Activated CD8-positive, alpha-beta memory T cell treated with anti-CD3 and anti-CD28 coated beads, Interleukin-2, amount 10 ng/mL, durations not matched to agents 7 days and 5 days (primary cell): ENCODE results near the gene OLFML2A. TPM values are rescaled to one million over a fixed set of nuclear protein-coding genes. Genes with fewer than 3 reads are reported as not detected.

Experiments
- ATAC-seq: fragments of 150-1000 bp; cut with Tn5 transposase; one replicate; pipeline ENCODE4 v1.10.0; 2021; ENCODE audit warnings: moderate library complexity
- CTCF ChIA-PET: fragments of 350-600 bp; sonication (Branson Sonifier 250); formaldehyde crosslinking; loops from one replicate; lab custom pipeline; 2021; ENCODE audit warnings: antibody characterized with exemption; lab: Charles Lee
- DNase-seq: peaks from one replicate; pipeline ENCODE4 v3.0.0-alpha.2; 2020
- H3K27ac Mint-ChIP-seq: one replicate; pipeline ENCODE4 v1.8.0; 2021; ENCODE audit warnings: mild to moderate bottlenecking, mixed read lengths
- H3K27me3 Mint-ChIP-seq: one replicate; pipeline ENCODE4 v1.8.0; 2021; ENCODE audit warnings: mixed read lengths
- H3K36me3 Mint-ChIP-seq: one replicate; pipeline ENCODE4 v1.8.0; 2021; ENCODE audit warnings: mild to moderate bottlenecking, mixed read lengths
- H3K4me1 Mint-ChIP-seq: one replicate; pipeline ENCODE4 v1.8.0; 2021; ENCODE audit warnings: mixed read lengths
- H3K4me3 Mint-ChIP-seq: one replicate; pipeline ENCODE4 v1.8.0; 2021; ENCODE audit warnings: mild to moderate bottlenecking, moderate library complexity, mixed read lengths
- H3K9me3 Mint-ChIP-seq: one replicate; pipeline ENCODE4 v1.8.0; 2022; ENCODE audit warnings: low read depth, mixed read lengths
- total RNA-seq, 2 experiments: library from RNA; stranded (reverse); gene quantifications; one replicate each; pipeline ENCODE4 v1.2.3, GENCODE V29; 2021

Gene OLFML2A
- total RNA-seq, 2 experiments from 2014 or later: not detected

DNA sequence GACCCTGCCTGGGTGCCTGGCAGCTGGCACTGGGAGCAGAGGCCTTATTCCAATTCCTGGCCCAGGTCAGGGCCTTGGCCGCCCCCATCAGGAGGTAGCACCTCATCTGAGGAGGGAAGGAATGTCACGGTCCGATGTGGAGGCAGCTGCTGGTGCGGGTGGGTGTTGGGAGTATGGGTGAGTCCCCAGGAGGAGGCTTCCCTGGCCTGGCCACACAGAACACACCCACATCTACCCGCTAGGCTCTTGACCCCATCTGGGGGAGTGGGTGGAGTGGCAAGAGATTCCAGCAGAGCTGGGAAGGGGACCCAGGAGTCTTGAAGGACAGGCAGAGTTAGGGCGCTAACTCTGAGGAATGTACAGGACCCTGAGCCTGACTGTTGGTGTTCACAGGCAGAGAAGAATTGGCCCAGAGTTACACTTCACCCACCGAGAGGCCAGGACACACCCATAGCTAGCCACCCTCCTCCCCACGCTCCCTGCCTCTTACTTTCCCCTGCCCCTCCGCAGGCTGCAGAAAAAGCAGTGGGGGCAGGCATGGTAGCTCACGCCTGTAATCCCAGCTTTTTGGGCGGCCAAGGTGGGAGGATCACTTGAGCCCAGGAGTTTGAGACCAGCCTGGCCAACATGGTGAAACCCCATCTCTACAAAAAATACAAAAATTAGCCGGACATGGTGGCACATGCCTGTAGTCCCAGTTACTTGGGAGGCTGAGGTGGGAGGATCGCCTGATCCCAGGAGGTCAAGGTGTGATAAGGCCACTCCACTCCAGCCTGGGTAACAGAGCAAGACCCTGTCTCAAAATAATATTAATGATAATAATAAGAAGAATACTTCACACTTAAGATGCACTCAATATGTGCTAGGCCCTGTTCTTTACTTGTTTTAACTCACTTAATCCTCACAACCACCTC lies 6.0 kb downstream of the OLFML2A start:
- ATAC-seq (no peak), DNase-seq (peak; percentile 38)
- Mint-ChIP-seq H3K9me3 (no peaks in the 10 kb centered on the region), H3K36me3 (no peaks in the 10 kb centered on the region), H3K4me1 (no peaks in the 10 kb centered on the region), H3K27ac (no peak overlapping the region), H3K4me3 (no peak overlapping the region), H3K27me3 (peaks cover 5% of the 10 kb centered on the region)
- CTCF ChIA-PET: interaction anchor here (2.5 kb wide), 1 partner anchor 70 kb away, joined by 11 read pairs; the partner anchor contains the start of gene WDR38

DNA sequence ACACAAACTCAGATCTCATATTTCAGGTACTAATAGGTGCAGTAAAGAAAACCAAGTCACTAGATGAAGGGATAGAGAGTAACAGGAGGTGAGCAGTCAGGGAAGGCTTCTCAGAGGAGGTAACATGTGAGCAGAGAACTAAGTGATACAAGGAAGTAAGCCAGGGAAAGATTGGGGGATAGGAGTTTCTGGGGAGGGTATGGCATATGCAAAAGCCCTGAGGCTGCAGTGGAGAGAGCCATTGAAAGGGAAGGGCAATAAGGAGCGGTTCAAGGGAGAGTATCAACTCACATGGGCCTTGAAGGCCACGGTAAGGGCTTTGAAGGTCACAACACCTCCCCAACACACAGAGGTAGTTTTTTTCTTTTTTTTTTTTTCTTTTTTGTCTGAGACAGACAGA lies 6.9 kb downstream of the OLFML2A start:
- H3K27me3 Mint-ChIP-seq: peaks cover 1% of the 10 kb centered on the region
- H3K4me1 Mint-ChIP-seq: no peaks in the 10 kb centered on the region
- H3K4me3 Mint-ChIP-seq: no peak overlapping the region
- no peak overlapping the region for H3K27ac Mint-ChIP-seq
- no peaks in the 10 kb centered on the region for H3K36me3 Mint-ChIP-seq
- DNase-seq (peak; percentile 37), ATAC-seq (no peak)
- no peaks in the 10 kb centered on the region for H3K9me3 Mint-ChIP-seq
- CTCF ChIA-PET: interaction anchor here (2.5 kb wide), 1 partner anchor 69 kb away, joined by 11 read pairs; the partner anchor contains the start of gene WDR38

DNA sequence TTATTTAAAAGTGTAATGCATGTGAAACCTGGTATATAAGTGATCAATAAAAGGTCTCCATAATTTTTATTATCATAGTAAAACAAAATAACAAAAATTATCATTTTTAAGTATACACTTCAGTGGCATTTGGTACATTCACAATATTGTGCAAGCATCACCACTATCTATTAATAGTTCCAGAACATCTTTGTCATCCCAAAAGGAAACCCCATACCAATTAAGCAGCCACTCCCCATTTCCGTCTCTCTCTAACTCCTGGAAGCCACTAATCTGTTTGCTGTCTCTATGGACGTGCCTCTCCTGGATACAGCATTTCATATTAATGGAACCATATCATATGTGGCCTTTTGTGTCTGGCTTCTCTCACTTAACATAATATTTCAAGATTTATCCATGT lies 7.6 kb downstream of the OLFML2A start:
- H3K9me3 Mint-ChIP-seq: no peaks in the 10 kb centered on the region
- ATAC-seq: no peak
- H3K27ac Mint-ChIP-seq: no peak overlapping the region
- no peaks in the 10 kb centered on the region for H3K36me3 Mint-ChIP-seq
- peaks cover 2% of the 10 kb centered on the region for H3K27me3 Mint-ChIP-seq
- CTCF ChIA-PET: no interaction called here
- no peaks in the 10 kb centered on the region for H3K4me1 Mint-ChIP-seq
- H3K4me3 Mint-ChIP-seq: no peak overlapping the region
- DNase-seq: peak; percentile 3

DNA sequence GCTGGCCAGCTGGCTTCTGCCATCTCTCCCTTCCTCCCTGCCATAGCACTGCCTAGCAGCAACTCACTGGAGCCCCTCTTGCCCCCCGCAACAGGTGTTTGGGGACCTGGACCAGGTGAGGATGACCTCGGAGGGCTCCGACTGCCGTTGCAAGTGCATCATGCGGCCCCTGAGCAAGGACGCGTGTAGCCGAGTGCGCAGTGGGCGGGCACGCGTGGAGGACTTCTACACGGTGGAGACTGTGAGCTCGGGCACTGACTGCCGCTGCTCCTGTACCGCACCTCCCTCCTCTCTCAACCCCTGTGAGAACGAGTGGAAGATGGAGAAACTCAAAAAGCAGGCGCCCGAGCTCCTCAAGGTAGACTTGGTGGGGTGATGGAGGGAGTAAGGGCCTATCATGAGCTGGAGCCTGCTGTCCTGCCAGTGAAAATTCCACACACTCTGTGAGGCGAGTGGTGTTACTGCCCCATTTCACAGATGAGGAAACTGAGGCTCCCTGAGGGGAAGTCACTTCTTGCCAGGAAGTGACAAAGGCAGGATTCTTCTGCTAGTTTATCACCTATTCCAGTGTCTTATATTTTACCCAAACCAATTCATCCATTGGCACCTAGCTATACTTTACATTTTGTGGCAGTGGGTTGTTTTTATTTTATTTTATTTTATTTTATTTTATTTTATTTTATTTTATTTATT lies 10.1 kb downstream of the OLFML2A start:
- H3K4me1 Mint-ChIP-seq: no peaks in the 10 kb centered on the region
- no peak overlapping the region for H3K4me3 Mint-ChIP-seq
- H3K27me3 Mint-ChIP-seq: peaks cover 8% of the 10 kb centered on the region
- no peaks in the 10 kb centered on the region for H3K9me3 Mint-ChIP-seq
- no peaks in the 10 kb centered on the region for H3K36me3 Mint-ChIP-seq
- ATAC-seq: no peak
- CTCF ChIA-PET: no interaction called here
- no peak overlapping the region for H3K27ac Mint-ChIP-seq
- DNase-seq: peak; percentile 38

DNA sequence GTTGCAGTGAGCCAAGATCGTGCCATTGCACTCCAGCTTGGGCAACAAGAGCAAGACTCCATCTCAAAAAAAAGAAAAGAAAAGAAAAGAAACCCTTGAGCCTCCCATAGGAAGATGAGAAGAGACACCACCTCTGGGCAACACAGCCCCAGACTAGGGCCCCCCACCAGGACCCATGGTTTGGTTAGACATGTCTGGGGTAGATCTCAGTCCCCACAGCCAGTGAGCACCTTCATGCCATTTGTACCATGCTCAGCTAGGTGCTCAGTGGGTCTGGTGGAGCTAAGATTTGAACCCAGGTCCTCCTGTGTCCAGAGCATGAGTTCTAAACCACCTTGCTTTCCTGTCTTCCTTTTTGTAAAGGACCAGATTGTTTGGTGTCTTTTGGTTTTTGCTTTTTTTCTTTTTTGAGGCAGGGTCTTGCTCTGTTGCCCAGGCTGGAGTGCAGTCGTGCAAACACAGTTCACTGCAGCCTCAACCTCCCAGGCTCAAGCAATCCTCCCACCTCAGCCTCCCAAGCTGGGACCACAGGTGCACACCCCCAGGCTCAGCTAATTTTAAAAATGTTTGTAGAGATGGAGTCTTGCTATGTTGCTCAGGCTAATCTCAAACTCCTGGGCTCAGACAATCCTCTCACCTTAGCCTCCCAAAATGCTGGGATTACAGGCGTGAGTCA lies 11.7 kb downstream of the OLFML2A start:
- Mint-ChIP-seq H3K27me3 (peaks cover 14% of the 10 kb centered on the region), H3K27ac (no peak overlapping the region), H3K36me3 (no peaks in the 10 kb centered on the region), H3K9me3 (no peaks in the 10 kb centered on the region), H3K4me1 (no peaks in the 10 kb centered on the region), H3K4me3 (no peak overlapping the region)
- no peak for ATAC-seq
- CTCF ChIA-PET: interaction anchor here (0.8 to 1.3 kb wide), 2 partner anchors 16 to 65 kb away, joined by 3 to 7 read pairs; partner anchors contain the start of gene WDR38
- no peak for DNase-seq

DNA sequence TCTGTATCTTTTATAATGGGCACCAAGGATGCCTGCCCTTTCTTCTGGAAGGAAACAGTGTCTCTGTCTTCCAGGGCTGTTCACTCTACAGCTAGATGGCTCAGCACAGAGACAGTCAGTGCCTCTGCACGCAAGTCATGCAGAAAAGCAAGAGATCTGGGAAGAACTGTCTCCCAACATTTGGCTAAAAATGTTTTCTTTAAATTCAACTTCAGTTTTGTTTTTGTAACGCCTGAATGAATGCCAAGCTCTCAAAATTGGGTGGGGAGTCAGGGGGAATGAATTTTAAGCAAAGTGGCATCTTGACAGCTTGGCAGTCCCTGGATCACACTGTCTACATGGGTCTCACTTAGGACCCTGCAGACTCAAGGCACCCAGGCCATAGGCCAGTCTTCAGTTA lies 12.6 kb downstream of the OLFML2A start:
- Mint-ChIP-seq H3K4me1 (no peaks in the 10 kb centered on the region), H3K27me3 (peaks cover 14% of the 10 kb centered on the region), H3K9me3 (no peaks in the 10 kb centered on the region), H3K36me3 (no peaks in the 10 kb centered on the region), H3K27ac (no peak overlapping the region), H3K4me3 (no peak overlapping the region)
- CTCF ChIA-PET: interaction anchor here (0.8 to 1.3 kb wide), 2 partner anchors 17 to 64 kb away, joined by 3 to 7 read pairs; partner anchors contain the start of gene WDR38
- ATAC-seq (no peak), DNase-seq (no peak)

DNA sequence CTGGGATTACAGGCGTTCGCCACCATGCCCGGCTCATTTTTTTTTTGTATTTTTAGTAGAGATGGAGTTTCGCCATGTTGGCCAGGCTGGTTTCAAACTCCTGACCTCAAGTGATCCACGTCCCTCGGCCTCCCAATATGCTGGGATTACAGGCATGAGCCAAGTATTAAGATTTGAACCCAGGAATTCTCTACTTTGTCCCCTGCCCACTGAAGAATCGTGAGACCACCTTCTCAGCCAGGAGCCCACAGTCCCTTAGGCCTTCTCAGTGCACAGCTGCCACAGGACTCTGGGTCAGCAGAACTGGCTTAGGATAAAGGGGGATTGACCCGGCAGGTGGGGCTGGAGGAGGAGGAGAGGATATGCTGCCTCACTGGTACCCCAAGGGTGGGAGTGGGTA lies 13.4 kb downstream of the OLFML2A start:
- CTCF ChIA-PET: interaction anchor here (2.6 kb wide), 1 partner anchor 17 kb away, joined by 6 read pairs; no protein-coding TSS in a partner anchor
- ATAC-seq (no peak), DNase-seq (no peak)
- Mint-ChIP-seq H3K36me3 (no peaks in the 10 kb centered on the region), H3K27ac (no peak overlapping the region), H3K4me1 (no peaks in the 10 kb centered on the region), H3K9me3 (no peaks in the 10 kb centered on the region), H3K4me3 (no peak overlapping the region), H3K27me3 (peaks cover 14% of the 10 kb centered on the region)

DNA sequence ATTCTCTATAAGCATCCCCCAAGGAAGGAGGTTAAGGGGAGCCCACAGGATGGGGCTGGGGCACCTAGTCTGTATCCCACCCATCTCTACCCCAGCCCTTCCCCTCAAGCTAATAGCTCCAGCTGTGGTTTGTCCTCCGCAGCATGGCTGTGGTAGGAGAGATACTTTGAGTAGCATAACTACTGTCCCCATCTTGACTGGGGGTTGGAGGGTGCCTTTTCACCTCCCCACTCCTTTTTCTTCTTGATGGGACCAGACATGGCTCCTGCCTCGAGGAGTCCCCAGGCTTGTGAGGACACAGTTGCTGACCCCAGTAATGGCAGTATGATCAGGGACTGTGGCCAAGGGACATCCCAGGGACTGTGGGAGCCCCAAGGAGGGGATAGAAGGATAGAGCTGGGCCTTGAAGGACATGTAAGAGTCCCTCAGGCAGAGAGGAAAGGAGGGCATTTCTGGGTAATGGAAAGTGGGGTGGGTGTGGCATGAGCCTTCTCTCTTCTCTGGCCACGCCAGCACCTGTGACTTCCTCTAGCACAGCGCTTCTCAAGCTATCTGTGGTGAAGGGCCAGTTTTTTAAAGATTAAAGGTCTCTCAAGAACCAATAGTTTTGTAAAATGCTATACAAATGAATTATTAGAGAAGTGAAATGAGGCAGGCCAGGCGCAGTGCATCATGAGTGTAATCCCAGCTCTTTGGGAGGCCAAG lies 14.0 kb downstream of the OLFML2A start:
- Mint-ChIP-seq H3K27ac (no peak overlapping the region), H3K9me3 (no peaks in the 10 kb centered on the region), H3K27me3 (peaks cover 14% of the 10 kb centered on the region), H3K4me1 (no peaks in the 10 kb centered on the region), H3K36me3 (no peaks in the 10 kb centered on the region), H3K4me3 (no peak overlapping the region)
- CTCF ChIA-PET: interaction anchor here (2.6 kb wide), 1 partner anchor 18 kb away, joined by 6 read pairs; no protein-coding TSS in a partner anchor
- ATAC-seq: no peak
- DNase-seq: no peak

DNA sequence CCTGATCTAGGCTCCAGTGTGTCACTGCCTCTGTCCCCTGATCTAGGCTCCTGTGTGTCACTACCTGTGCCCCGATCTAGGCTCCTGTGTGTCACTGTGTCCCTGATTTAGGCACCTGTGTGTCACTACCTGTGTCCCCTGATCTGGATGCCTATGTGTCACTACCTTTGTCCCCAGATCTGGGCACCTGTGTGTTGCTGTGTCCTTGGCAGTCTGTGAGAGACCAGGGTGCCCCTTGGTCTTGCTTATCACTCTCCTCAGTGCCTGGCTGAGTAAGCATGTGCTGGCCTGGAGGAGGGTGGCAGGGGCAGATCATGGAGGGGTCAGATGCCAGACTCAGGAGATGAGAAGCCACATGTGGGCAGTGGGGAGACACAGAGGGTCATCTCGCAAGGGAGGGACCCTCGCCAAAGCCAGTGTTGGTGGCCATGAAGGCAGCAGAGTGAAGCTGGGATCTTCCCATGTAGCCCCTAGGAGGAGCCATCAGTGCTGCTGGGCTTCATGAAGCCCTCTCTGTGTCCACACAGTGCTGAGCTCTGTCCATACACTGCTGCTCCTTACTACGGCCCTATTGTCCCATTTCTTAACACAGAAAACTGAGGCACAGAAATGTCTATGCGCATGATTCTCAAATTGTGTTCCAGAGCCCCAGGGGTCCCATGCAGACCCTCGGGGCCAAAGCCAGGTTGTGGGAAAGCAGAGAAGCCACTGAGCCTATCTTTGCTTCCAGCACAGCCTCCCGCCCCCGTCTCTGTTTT lies 15.5 kb downstream of the OLFML2A start:
- no peaks in the 10 kb centered on the region for H3K9me3 Mint-ChIP-seq
- H3K4me3 Mint-ChIP-seq: no peak overlapping the region
- no peaks in the 10 kb centered on the region for H3K36me3 Mint-ChIP-seq
- no peaks in the 10 kb centered on the region for H3K4me1 Mint-ChIP-seq
- peaks cover 14% of the 10 kb centered on the region for H3K27me3 Mint-ChIP-seq
- CTCF ChIA-PET: interaction anchor here (2.6 kb wide), 1 partner anchor 19 kb away, joined by 6 read pairs; no protein-coding TSS in a partner anchor
- ATAC-seq (no peak), DNase-seq (no peak)
- no peak overlapping the region for H3K27ac Mint-ChIP-seq

DNA sequence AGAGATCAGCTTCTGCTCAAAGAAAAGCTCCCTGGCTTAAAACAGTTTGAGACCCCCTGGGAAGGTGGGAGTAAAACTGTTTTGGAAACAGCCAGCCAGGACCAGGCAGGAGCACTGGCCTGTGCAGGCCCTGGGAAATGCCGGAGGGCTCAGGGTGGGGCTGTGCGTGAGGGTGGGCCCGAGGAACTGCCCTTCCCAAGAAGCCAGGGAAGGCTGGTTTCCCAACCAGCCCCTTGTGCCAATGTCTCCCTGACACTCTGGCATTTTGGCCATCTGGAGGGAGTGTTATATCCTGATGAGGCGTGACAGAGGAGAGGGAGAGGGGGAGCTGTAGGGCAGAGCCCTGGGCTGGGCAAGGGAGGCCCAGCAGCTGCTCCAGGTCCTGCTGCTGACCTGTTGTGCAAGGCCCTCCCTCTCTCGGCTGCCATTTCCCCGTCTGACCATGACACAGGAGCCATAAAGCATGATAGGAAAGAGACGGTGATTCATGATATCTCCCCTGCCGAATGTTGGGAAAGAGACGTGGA lies 16.1 kb downstream of the OLFML2A start:
- ATAC-seq (no peak), DNase-seq (no peak)
- H3K4me3 Mint-ChIP-seq: no peak overlapping the region
- no peaks in the 10 kb centered on the region for H3K36me3 Mint-ChIP-seq
- peaks cover 14% of the 10 kb centered on the region for H3K27me3 Mint-ChIP-seq
- no peaks in the 10 kb centered on the region for H3K4me1 Mint-ChIP-seq
- H3K27ac Mint-ChIP-seq: no peak overlapping the region
- no peaks in the 10 kb centered on the region for H3K9me3 Mint-ChIP-seq
- CTCF ChIA-PET: interaction anchor here (2.6 kb wide), 1 partner anchor 20 kb away, joined by 6 read pairs; no protein-coding TSS in a partner anchor

DNA sequence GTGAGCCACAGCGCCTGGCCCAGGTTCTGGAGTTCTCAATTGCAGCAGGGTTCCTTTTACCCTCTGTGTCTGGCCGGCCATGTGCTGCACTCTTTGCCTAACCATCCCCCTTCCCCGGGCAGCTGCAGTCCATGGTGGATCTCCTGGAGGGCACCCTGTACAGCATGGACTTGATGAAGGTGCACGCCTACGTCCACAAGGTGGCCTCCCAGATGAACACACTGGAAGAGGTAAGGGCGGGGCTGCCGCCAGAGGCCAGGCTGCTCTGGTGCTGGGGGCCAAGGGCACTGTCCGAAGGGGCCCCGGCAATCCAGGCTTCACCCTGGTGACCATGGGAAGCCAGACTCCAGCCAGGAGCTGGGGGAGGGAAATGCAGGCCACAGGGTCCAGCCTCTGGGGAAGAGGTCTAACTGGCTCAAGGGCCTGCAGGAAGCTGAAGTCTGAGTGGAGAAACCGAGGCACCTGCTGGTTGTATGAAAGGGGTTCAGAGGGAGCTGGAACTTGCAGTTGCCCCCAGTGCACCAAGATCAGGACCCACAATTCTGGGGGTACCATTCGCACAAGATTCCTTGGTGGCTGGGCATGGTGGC lies 18.1 kb downstream of the OLFML2A start:
- H3K27ac Mint-ChIP-seq: no peak overlapping the region
- H3K36me3 Mint-ChIP-seq: no peaks in the 10 kb centered on the region
- ATAC-seq (no peak), DNase-seq (no peak)
- CTCF ChIA-PET: interaction anchor here (1.6 kb wide), 1 partner anchor 56 kb away, joined by 6 read pairs; no protein-coding TSS in a partner anchor
- peaks cover 10% of the 10 kb centered on the region for H3K27me3 Mint-ChIP-seq
- no peaks in the 10 kb centered on the region for H3K4me1 Mint-ChIP-seq
- H3K4me3 Mint-ChIP-seq: no peak overlapping the region
- no peaks in the 10 kb centered on the region for H3K9me3 Mint-ChIP-seq
